NCI-H345 treated with DMSO at 0.1 percent for 48 hours (cell line): ENCODE data around the gene CNTNAP4.

Experiments
- DNase-seq: peaks from one replicate; lab custom pipeline; 2025; ENCODE audit not compliant: unreplicated experiment; lab: John Stamatoyannopoulos, UW

The CNTNAP4 gene

GRCh38 chr16:76303637-76304314 lies 26.6 kb downstream of the CNTNAP4 start:
- DNase-seq = no peak

DNA sequence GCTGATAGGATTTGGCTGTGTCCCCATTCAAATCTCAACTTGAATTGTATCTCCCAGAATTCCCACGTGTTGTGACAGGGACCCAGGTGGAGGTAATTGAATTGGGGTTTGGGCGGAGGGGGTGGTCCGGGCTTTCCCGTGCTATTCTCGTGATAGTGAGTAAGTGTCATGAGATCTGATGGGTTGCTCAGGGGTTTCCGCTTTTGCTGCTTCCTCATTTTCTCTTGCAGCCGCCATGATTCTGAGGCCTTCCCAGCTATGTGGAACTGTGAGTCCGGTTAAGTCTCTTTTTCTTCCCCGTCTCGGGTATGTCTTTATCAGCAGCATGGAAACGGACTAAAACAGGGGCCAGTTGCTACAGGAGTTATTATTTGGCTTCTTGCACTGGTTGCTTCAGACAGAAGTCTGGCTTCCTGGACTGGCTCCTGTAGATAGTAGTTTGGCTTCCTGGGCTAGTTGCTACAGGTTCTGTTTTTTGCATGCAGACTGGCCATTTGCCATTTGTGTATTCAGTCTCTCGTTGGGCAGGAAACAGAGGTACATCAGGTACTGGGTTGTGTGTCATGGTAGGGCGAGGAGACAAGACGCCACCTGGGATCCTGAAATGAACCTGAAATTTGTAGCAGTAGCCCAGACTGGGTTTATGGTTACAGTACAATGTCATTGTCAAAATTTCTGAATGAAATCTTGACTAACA lies 32.6 kb downstream of the CNTNAP4 start:
- no peak for DNase-seq

- DNase-seq = no peak
These were observed 34.1 kb downstream of the CNTNAP4 start for GRCh38 chr16:76311260-76311659.

DNA sequence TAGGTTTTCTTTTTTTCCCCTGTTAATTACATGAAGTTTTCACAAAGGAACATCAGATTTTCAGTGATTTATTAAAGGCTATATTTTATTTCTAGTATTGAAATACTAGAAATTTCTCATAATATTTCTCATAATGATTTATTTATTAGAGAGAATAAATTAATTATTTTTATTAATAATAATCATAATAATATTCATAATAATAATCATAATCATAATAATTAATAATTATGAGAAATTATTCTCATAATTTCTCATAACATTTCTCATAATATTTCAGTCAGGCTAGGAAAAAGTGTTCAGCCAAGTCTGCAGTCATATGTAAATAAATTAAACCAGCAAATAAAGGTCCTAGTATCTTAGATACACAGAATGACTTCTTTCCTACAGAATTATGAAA lies 41.4 kb downstream of the CNTNAP4 start:
- DNase-seq = no peak

DNA sequence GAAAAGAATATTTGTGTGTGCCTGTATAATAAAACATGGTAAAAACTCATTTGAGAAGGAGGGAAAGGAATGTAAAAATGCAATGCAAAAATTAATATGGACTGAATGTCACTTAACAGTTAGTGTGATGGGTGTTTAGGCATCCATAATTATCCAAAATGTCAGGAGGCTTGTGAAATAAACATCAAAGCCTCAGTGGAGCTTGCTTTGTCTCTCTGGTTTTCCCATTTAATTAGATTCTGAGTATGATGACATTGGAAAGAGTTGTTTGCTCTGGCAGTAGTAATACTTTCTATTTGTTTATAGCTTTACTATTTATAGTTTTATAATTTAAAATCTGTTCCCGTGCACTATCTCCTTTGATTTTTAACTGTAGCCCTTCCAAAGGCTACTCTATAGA lies 51.9 kb downstream of the CNTNAP4 start:
- no peak for DNase-seq

DNA sequence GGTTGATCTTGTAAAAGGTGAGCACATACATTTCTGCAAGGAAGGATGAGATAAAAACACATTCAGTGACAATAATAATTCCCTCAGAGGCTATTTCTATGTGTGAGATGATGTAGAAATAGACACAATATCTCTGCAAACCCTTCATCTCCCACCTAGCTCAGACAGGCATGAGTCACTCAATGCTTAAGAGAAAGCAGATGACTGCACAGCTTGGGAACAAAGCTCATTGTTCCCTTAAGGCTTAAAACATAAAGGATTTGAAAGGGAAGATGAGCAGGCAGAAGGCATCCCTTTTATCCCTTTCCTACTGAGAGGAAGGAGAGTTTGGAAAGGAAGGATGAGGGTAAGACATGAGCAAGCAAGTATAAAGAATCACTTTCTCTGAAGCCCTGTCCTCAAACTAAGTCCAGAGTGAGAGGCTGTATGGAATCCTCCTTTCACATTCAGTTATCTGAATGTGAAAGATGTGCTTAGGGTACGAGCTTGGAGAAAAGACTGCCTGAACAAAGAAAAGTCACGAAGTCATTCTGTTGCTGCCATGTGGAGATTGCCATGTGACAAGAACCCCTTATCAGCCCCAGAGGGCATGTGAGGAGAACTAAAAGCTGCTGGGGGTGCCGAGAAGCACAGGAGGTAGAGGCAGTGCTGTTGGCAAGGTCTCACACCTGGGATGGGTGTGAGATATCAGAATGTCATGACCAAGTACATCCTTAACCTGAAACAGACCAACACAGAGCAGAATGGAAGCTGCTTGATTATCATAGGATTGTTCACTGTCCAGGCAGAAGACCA lies 58.2 kb downstream of the CNTNAP4 start:
- no peak for DNase-seq

- DNase-seq = no peak
These were observed 58.9 kb downstream of the CNTNAP4 start for GRCh38 chr16:76336112-76336511.

- no peak for DNase-seq
These were observed 61.3 kb downstream of the CNTNAP4 start for GRCh38 chr16:76338472-76338871.

GRCh38 chr16:76343769-76344168 lies 66.6 kb downstream of the CNTNAP4 start:
- DNase-seq = no peak

- DNase-seq = no peak
These were observed 68.0 kb downstream of the CNTNAP4 start for GRCh38 chr16:76345163-76345661.

- DNase-seq = no peak
These were observed 69.0 kb downstream of the CNTNAP4 start for GRCh38 chr16:76346210-76346609.

GRCh38 chr16:76351441-76351840 lies 74.2 kb downstream of the CNTNAP4 start:
- DNase-seq = no peak

- DNase-seq = no peak
These were observed 83.2 kb downstream of the CNTNAP4 start for GRCh38 chr16:76360404-76360803.

DNA sequence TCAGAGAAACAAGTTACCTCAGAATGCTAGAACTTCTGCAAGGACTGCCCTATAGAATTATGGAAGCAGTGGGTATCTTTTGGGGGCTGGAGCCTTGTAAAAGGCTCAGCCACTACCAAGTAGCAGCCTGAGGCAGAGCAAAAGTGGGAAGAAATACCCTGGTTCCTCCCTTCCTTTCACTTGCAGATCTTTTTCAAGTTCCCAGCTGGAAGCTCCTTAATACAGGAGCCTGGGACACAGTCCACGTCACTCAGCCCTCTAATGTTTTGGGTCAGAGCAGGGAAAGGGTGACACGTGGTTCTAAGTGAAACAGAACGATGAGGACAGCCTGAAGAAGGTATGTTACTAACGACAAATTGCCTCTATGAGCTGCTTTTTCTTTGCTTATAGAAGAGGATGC lies 93.1 kb downstream of the CNTNAP4 start:
- DNase-seq = no peak

DNA sequence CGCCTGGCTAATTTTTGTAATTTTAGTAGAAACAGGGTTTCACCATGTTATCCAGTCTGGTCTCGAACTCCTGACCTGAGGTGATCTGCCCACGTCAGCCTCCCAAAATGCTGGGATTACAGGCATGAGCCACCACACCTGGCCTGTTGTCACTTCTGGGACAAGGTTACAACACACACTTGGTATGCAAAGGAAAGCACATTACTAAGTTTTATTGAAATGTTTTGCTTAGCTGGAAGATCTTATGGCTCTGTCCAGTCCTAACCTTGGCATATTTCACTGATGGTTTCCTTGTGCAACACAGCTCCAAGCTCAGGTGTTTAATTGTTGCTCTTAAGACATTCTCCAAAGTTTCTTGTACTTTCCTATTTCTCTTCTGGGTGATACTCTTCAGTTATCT lies 94.2 kb downstream of the CNTNAP4 start:
- DNase-seq = no peak

GRCh38 chr16:76373998-76374397 lies 96.8 kb downstream of the CNTNAP4 start:
- no peak for DNase-seq

- DNase-seq = no peak
These were observed 99.8 kb downstream of the CNTNAP4 start for GRCh38 chr16:76376988-76377387.

DNA sequence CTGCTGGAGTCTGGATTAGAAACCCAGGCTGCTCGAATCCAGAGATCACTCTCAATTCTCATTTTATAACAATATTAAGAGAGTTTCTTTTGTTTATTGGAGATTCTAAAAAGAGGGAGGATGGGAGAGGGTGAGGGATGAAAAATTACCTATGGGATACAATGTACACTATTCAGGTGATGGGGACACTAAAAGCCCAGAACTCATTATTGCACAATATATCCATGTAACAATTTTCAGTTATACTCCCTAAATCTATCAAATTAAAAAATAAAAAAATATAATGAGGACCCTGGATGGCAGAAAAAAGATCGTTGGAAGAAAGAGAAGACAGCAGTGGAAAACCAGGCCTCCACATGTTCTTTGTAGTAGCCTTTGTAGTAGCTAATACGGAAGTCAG lies 100.8 kb downstream of the CNTNAP4 start:
- no peak for DNase-seq

DNA sequence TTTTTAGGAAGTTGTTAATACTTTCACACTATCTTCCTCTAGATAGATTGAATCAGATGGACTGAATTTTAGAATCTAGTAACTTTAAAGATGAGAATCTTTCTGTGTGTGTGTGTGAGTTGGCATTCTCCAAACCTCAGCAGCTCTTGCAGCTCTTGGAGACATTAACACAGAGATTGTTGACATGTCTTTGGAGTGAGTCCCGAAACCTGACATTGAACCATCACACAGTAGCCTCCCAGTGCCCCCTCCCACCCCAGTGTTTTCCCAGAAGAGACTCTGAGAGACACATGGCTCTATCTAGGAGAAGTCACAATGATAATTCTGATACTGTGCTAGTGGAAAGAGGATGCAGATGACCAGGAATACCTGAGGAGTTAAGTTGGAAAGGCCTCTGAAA lies 103.9 kb downstream of the CNTNAP4 start:
- DNase-seq = no peak

GRCh38 chr16:76385601-76386230 lies 108.5 kb downstream of the CNTNAP4 start:
- DNase-seq = no peak

DNA sequence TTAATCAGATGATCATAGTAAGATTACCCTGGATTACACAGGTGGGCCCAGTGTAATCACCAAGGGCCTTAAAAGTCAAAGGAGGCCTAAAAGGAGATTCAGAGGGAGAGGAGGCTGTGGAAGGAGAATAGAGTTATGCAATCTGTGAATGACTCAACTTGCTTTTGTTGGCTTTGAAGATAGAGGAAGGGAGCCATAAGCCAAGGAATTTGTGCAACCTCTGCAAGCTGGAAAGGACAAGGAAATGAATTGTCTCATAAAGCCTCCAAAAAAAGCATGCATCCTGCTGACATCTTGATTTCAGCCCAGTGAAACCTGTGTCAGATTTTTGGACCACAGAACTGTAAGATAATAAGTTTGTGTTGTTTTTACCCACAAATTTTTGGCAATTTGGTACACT lies 109.6 kb downstream of the CNTNAP4 start:
- DNase-seq = no peak
